Astrocyte (in vitro differentiated cells and primary cell): ENCODE measurements around the gene GMFB.

Experiments used
- CTCF ChIP-seq: IDR thresholded peaks from 2 replicates; pipeline ENCODE4 v1.5.1; 2011; ENCODE audit warnings: low read depth, mild to moderate bottlenecking, inconsistent platforms, low read length, moderate library complexity; ENCODE audit not compliant: insufficient read depth
- EZH2 ChIP-seq: IDR thresholded peaks from 2 replicates; pipeline ENCODE4 v1.6.1; 2012; ENCODE audit warnings: mild to moderate bottlenecking, low read length, inconsistent platforms; ENCODE audit not compliant: insufficient read depth

GRCh38 chr14:54457609-54457996 is 31.2 kb downstream of the GMFB start:
- TF ChIP-seq EZH2, result no peak
- TF ChIP-seq CTCF, result no peak
